ENCODE measurements around the gene KCNMA1. TPM values are rescaled to one million over a fixed set of nuclear protein-coding genes. Genes with fewer than 3 reads are reported as not detected.
A peak's percentile ranks its signal among the peaks of the same experiment; 100 is the strongest.
"Not testable (repeated sequence)": the region's sequence is repeated elsewhere in the genome, so short reads cannot be mapped to it uniquely, and the experiment has no call there.

The KCNMA1 gene
- total RNA-seq, 1 donor from 2014 or later = 2.2 TPM

DNA sequence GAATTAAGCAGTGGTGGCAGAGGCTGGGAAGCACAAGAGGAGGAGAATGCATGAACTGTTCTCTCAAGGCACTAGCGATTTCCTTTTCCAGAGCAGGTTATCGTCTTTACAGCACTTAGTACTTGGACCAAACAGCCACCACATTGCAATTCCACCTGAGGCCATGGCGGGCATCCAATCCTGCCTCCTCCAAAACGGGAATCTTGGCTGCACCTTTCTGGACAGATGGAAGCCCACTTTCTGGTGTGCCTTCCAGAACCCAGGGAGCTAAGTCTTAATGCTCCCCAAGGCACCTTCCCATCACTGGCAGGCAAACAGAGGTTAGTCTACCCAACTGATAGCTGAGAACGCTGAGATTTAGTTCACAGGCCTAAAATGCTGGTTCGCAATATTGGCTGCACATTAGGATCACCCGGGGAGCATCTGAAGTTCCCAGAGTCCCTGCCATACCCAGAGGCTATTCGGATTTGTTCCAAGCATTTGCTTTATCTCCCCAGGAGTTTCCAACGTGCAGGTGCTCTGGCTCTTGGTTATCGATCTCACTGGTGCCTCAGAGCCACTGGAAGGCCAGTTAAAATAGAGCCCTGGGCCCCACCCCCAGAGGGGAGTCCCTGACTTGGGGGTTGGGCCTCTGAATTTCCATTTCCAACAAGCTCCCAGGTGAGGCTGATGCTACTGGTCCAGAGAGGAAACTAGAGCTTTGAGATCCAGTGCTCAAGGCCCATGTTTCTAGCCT, 62.2 kb downstream of the KCNMA1 start:
- DNase-seq (ENCODE audit: missing footprints) = no peak
- no peak for ATAC-seq
- intact Hi-C loops (cut with DNase I) = no loop called here

DNA sequence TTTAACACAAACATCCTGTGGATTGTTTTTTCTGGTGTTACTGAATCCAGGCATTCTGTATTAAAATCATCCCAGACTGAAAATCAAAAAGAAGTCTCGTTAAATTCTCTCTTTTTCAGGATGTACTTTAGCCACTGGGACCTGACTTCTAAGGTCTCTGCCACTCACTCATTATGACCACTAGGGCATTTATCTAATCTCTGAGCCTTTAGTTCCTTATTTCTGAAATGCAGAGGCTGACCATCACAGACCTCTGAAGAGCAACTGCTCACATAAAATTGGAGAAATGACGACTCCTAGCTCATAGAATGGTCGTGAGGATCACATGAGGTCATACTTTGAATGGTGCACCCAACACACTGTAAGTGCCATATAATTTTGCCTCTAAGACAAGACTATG, 63.2 kb downstream of the KCNMA1 start:
- intact Hi-C loops (cut with DNase I) = no loop called here
- DNase-seq (ENCODE audit: missing footprints) (no peak), ATAC-seq (no peak)

DNA sequence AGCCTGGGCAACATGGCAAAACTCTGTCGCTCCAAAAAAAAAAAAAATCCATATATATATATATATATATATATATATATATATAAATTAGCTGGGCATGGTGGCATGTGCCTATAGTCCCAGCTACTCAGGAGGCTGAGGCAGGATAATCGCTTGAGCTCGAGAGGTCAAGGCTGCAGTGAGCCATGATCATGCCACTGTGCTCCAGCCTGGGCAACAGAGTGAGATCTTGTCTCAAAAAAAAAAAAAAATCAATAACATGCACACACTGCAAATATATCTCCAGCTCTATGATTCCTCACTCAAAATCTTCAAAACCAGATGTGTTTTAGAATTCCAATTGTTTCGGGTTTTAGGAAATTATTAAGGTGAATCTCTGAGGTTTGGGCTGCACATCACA, 65.1 kb downstream of the KCNMA1 start:
- ATAC-seq; intact Hi-C loops (cut with DNase I); DNase-seq (ENCODE audit: missing footprints): not testable (repeated sequence)

DNA sequence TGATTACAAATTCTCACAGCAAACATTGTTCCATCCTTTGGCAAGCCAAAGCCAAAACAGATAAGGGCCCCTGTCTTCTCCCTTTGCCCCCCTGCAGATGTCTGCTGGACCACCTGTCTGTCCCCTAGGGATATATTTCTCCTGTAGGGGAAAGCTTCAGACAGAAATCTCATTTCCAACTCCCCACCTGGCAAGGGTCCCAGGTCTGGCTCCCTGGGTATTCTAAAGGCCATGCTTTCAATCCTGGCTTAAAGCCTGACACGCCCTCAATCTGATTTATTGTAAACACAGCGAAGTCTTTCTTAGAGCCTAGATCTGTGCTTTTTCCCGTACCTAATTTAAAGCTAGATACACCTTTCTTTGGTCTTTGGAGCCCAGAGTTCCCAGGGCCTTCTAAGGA, 66.1 kb downstream of the KCNMA1 start:
- intact Hi-C loops (cut with DNase I) = no loop called here
- no peak for DNase-seq (ENCODE audit: missing footprints)
- no peak for ATAC-seq

DNA sequence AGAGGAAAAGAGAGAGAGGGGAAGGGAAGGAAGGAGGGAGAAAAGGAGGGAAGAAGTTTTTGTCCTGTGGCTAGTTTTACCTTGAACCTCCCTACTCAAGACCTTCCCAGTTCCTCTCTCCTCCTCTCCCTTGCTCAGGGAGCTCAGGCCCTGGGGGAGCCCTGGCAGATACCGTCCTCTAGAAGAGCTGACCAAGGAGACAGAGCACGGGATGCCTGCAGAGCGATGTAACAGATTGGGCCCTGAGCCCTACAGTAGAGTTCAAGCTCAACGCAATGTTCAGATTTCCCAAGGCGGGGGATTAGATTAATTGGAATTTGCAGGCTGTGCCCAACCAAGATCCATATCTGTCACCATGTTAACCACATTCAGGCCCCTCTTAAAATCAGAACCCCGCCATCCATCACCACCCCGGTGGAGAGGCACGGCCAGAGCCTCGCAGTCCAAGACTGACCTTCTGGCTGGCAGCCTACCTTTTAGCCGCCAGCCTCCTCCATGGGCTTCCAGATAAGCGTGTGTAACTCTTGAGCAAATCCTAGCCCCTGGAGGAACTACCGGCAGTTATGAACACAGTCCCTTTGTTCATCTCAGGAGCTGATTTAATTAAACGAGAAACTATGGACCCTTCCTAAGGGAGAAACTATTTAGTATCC, 70.6 kb downstream of the KCNMA1 start:
- DNase-seq (ENCODE audit: missing footprints) (no peak), ATAC-seq (peak; percentile 44)
- intact Hi-C loops (cut with DNase I) = no loop called here

DNA sequence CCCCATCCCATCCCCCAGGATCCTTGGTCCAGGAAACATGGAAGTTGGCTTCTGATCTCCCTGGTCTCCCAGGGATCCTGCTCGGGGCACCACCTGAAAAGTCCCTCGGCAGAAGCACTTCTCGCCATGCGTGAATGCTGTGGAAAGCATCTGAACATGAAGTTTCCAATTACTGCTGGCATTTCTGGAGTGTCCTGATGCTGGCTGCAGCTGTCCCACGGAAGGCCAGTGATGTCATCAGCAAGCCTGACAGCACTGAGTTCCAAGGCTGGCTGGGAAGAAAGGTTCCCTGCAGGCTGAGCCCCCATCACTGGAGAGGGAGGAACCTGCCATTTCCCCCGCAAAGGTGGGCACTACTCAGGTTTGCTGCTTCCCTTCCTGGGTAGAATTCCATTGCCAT, 71.4 kb downstream of the KCNMA1 start:
- no peak for ATAC-seq
- no peak for DNase-seq (ENCODE audit: missing footprints)
- intact Hi-C loops (cut with DNase I) = no loop called here

DNA sequence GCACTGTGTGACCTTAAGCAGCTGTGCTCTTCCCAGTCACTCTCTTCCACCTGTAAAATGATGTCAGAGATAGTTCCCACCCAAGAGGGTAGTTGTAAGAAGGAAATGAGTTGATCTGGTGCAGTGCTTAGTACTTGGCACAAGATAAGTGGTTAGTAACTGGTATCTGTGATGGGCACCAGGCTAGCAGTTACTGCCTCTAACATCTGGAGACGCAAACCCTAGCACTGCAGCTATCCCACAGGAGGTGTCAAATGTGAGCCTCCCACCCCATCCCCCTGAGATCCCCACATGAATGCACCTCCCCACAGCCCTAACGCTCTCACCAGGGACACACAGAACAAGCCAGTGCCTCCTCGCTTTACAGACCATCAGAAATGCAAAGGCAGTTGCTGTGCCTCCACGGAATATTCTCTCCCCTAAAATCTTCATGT, 72.0 kb downstream of the KCNMA1 start:
- no peak for DNase-seq (ENCODE audit: missing footprints)
- ATAC-seq = no peak
- intact Hi-C loops (cut with DNase I) = no loop called here

DNA sequence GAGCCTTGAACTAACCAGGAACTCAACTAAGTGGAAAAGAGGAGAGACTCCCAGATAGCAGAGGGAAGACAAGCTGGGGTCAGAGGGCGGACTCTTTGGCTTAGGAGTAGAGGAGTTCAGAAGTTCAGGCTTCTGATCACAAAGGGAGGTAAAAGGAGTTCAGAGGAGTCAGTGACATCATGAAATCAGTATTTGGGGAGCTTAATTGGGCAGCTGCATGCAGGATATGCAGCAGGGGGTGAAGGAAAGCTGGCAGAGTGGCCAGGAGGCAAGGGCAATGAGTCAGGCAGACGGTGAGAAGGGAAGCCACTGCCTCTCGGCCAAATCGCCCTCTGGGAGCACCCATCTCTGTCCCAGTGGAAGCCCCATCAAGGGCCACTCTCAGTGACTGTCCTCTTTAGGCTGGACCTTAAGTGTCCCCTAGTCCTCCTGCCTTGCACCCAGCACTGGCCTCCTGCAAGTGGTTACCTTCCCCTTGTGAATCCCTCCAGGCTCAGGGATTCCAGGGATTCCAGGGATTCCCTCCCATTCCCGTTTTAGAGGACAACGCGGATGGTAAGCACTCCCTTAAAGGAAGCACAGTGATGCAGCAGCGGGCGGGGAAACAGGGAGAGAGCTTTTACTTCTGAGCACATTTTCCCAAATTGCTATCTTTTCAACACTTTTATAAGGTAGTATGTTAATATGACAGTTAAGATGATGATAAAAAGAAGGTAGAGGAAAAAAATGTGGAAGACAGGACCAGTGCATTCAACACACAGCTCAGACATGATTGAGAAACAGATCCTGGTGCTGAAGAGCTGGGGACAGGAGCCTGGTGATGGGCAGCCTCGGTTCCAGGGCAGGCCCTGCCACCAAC, 72.6 kb downstream of the KCNMA1 start:
- intact Hi-C loops (cut with DNase I) = no loop called here
- no peak for ATAC-seq
- no peak for DNase-seq (ENCODE audit: missing footprints)

DNA sequence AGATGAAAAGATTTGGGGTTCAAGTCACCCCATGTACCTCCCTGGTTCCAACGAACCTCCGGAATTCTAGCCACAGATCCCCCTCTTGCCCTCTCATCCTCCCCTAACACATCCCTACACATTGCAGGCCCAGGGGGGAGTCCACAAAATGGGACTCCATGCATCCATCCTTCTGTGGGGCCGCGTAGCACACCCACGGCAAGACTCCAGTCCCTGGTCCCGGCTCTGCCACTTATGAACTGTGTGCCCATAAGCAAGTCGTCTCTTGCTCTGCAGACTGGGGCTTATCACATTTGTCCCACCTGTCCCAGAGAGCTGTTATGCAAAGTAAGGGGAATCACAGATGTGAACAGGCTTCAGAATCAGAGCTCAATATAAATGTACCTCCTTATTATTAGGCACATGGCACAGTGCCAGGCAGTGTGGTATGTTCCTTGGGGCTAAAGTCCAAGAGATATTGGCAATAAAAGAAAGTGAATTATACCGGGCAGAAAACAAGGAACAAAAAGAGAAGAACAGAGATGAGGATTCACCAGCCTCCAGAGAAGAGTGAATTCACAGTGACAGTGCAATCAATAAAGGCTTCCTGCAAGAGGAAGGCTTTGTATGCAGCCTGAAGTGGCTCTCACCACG, 73.9 kb downstream of the KCNMA1 start:
- no peak for ATAC-seq
- no peak for DNase-seq (ENCODE audit: missing footprints)
- intact Hi-C loops (cut with DNase I) = no loop called here

DNA sequence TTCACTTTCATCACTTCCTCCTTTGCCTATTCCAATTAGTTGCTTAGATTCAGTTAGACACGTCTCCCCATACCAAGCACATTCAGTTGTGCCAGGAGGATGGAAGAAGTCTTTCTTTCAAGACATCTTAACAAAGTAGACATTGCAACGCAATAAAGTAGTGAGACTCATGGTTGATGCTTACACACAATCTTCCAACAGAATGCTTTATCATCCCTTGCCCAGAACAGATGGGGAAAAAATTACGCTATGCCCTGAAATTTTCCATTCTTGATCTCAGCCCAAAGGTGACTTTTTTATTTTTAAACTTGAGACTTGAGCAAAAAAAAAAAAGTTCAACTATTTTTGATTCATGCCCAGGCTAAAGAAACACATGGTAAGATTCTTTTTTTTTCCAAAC, 74.9 kb downstream of the KCNMA1 start:
- ATAC-seq = no peak
- DNase-seq (ENCODE audit: missing footprints) = no peak
- intact Hi-C loops (cut with DNase I) = no loop called here

DNA sequence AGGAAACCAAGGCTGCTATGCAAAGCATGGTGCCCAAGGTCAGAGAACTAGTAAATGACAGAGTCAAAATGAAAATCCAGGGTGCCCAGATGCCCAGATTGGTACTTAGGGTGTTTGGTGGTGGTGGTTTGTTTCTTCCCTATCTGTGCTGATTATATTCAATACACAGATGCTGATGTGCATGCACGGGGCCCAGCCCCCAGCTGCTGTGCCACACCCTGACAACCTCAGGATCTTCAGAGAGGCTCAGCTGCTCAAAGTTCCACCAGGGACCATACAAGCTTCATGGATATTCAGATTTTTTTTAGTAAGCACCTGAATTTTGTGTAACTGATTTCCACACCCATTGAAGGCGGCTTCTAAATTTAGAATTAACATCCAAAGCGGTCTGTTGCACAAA, 75.6 kb downstream of the KCNMA1 start:
- no peak for ATAC-seq
- intact Hi-C loops (cut with DNase I) = no loop called here
- no peak for DNase-seq (ENCODE audit: missing footprints)

DNA sequence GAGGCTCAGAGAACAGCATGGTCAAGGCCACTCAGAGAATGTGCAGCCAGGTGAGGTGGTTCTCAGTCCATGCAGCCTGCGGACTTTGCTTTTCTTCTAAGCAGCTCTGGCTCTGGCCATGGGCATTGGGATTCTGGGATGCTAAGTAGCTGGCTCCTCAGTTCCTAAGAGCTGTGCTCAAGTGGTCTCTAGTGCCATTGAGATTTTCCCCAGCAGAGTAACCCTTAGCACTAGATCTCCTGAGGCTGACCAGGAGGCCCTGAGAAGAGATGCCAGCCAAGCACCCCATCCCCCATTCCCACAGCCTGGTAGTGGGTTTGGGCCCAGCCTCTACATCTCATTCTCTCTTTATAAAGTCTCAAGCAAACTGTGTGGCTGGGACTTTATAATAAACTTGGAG, 77.1 kb downstream of the KCNMA1 start:
- intact Hi-C loops (cut with DNase I) = no loop called here
- no peak for DNase-seq (ENCODE audit: missing footprints)
- no peak for ATAC-seq

DNA sequence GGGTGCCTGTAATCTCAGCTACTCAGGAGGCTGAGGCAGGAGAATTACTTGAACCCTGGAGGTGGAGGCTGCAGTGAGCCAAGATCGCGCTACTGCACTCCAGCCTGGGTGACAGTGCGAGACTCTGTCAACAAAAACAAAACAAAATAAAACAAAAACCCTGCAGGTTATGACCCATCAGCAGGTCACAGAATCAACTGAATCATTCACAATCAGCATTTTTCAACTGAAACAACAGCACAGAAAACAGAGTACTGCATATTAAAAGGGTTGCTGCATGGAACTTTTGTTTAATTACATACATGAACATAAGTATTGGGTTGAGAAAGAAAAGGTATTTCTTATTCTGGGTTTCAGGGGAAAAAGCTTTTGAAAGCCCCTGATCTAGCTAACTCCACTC, 77.6 kb downstream of the KCNMA1 start:
- intact Hi-C loops (cut with DNase I) = no loop called here
- ATAC-seq (no peak), DNase-seq (ENCODE audit: missing footprints) (no peak)

DNA sequence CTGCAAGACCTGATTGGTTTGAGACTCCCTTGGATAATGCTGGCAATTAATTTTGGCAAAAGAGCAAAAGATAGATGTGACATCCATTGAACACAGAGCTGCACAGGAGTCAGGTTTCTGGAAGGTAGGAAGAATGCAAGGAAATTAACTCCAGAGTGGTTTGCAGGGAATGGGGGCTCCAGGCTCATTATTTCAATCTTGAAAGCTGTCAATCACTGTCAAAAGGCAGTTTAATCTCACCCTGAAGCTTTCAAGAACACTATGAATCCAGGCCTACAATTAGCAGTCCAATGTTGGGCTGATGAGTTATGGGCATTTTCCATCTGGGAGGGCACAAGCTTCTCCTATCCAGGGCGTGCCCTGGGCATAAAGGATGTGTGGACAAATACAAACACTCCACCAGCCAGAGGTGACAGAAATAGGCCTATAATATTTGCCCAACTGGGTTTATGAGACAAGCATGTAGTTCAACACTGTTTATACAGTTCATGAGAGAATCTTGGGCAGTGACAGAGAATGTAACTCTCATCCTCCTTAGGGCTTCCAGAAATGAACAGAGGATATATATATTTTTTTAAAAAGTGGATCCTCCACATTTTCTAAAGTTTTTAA, 80.5 kb downstream of the KCNMA1 start:
- ATAC-seq (no peak), DNase-seq (ENCODE audit: missing footprints) (no peak)
- intact Hi-C loops (cut with DNase I) = no loop called here

DNA sequence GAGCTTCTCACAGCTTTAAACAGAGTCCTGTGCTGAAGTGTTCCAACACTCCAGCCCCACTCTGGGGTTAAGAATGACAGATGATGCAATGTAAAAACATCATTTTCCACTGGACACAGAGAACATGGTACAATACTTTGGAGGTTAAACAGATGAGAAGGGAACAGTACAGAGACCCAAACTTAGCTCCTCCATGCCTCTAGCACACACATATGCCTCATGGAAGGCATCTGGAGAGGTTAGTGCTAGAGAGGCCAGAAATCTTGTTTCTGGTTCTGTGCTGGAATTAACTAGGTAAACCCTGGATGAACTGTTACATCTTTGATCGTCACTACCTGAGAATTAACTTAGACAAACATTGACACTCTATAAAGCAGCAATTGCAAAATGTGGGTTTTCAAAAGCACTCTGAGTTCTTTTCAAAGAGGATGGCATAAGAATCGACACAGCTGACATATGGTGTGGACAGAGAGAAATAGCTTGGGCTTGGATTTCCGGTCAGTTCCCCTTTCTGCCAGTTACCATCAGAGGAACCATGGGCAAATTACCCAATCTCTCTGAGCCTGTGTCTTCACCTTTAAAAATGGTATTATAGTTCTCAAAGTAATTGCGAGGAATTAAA, 81.9 kb downstream of the KCNMA1 start:
- intact Hi-C loops (cut with DNase I) = no loop called here
- DNase-seq (ENCODE audit: missing footprints) = no peak
- ATAC-seq = peak; percentile 71

DNA sequence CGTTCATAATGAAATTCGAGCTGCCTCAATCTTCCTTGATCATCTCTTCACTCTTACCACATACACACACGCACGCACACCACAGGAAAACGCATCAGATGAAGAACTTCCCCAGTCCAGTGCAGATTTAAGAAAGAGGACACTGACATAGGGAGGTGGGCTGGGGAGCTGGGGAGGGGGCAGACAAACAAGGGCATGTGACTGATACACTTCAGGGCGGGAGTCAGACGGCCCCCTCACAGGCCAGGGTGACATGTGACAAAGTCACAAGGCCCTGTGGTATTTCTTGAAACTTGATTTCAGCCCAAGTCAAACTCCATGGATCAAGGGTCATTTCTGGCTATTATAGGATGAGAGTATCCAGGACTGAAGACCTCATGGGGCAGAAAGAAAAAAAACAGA, 82.6 kb downstream of the KCNMA1 start:
- ATAC-seq = peak; percentile 15
- DNase-seq (ENCODE audit: missing footprints) = peak; percentile 83
- intact Hi-C loops (cut with DNase I) = no loop called here

DNA sequence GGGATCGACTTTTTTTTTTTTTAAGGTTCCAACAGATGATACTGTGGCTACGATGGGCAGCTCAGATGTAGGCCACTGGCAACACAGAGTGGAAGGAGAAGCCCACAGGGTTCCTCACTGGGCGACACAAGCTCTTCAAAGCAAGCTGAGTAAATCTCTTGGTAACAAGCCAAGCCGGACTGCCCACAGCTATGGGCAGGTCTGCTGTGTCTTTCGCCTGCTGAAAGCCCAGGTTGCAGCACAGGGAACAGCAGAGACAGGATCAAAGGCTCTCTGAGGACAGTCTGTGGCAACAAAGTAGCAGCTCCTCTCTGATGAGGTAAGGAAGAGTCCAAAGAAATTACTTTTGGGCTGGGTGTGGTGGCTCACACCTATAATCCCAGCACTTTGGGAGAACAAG, 83.6 kb downstream of the KCNMA1 start:
- intact Hi-C loops (cut with DNase I) = no loop called here
- ATAC-seq (no peak), DNase-seq (ENCODE audit: missing footprints) (no peak)

DNA sequence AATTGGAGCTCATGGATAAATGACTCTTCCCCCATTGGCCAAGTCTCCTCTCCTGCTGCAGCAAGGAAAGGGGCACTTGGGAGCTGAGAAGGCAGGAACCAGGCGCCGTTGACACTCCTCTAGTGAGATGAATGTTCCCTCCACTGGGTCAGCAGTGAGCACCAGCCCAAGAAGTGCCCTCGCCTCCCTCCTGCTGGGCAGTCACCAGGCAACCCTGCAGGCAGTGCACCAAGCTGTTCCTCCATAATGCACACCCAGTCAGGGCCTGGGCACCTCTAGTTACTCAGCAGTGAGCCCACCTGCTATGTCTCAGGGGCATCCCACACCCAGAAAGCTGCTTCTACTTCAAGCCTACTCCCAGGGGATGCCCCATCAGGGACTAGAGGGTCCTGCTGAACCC, 84.3 kb downstream of the KCNMA1 start:
- ATAC-seq (no peak), DNase-seq (ENCODE audit: missing footprints) (no peak)
- intact Hi-C loops (cut with DNase I) = no loop called here

DNA sequence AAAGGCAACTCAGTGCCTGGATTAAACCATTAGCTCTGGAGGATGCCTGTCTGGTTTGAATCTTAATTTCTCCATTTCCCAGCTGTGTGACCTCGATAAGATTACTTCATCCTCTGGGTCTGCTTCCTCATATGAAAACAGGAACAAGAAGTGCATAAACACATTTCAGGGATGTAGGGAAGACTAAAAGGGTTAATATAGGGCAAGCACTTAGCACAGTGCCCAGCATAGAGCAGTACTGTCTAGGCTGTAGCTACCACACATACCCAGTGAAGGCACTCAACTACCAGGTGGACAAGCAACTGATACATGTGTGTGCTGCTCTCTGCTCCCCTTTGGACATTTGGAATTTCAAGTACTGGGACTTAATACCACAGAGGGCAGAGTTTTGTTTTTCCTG, 85.4 kb downstream of the KCNMA1 start:
- DNase-seq (ENCODE audit: missing footprints) = no peak
- peak; percentile 68 for ATAC-seq
- intact Hi-C loops (cut with DNase I) = no loop called here

All from Right ventricle myocardium inferior (tissue), 1 donor.